Neural cell (in vitro differentiated cells): ENCODE results near the gene SULT4A1. TPM values are rescaled to one million over a fixed set of nuclear protein-coding genes. Genes with fewer than 3 reads are reported as not detected.

Source experiments
- H2AFZ ChIP-seq: fragments of 200-600, 300-800 bp; sonication (generic), shearing (Covaris generic); 2 replicates; pipeline ENCODE4 v1.6.0; 2014; ENCODE audit warnings: low read depth, mild to moderate bottlenecking, antibody characterized with exemption, low read length, moderate library complexity
- H3F3A ChIP-seq: fragments of 200-600 bp; shearing (Covaris generic); 2 replicates; pipeline ENCODE4 v1.6.1; 2016; ENCODE audit warnings: mild to moderate bottlenecking, moderate library complexity, mixed read lengths, antibody characterized with exemption, low read length; ENCODE audit not compliant: insufficient read depth, poor library complexity, severe bottlenecking
- H3K27ac ChIP-seq: fragments of 200-600, 300-800 bp; sonication (generic), shearing (Covaris generic); 2 replicates; pipeline ENCODE4 v1.5.1; 2014; ENCODE audit warnings: mild to moderate bottlenecking, low read length, moderate library complexity
- H3K27me3 ChIP-seq: fragments of 300-800, 200-600 bp; sonication (generic), shearing (Covaris generic); 2 replicates; pipeline ENCODE4 v1.6.0; 2014; ENCODE audit warnings: mild to moderate bottlenecking, low read depth, low read length, moderate library complexity; ENCODE audit not compliant: insufficient read depth
- H3K36me3 ChIP-seq: fragments of 300-800, 200-600 bp; sonication (generic), shearing (Covaris generic); 2 replicates; pipeline ENCODE4 v1.5.1; 2014; ENCODE audit warnings: mild to moderate bottlenecking, antibody characterized with exemption, low read length, moderate library complexity; ENCODE audit not compliant: insufficient read depth
- H3K4me2 ChIP-seq: fragments of 300-800, 200-600 bp; sonication (generic), shearing (Covaris generic); 2 replicates; pipeline ENCODE4 v1.6.0; 2014; ENCODE audit warnings: mild to moderate bottlenecking, low read length
- H3K4me3 ChIP-seq: fragments of 300-800, 200-600 bp; sonication (generic), shearing (Covaris generic); 2 replicates; pipeline ENCODE4 v1.5.1; 2014; ENCODE audit warnings: mild to moderate bottlenecking, low read length, moderate library complexity
- H3K79me2 ChIP-seq: fragments of 200-600 bp; shearing (Covaris generic); replicated peaks from 2 replicates; pipeline ENCODE4 v1.6.0; 2014; ENCODE audit warnings: mild to moderate bottlenecking, low read length, moderate library complexity; ENCODE audit not compliant: insufficient read depth
- H3K9ac ChIP-seq: fragments of 300-800, 200-600 bp; sonication (generic), shearing (Covaris generic); 2 replicates; pipeline ENCODE4 v1.6.1; 2016; ENCODE audit warnings: mild to moderate bottlenecking, low read length, mixed read lengths
- H3K9me2 ChIP-seq: fragments of 200-600 bp; shearing (Covaris generic); 2 replicates; pipeline ENCODE4 v1.6.1; 2016; ENCODE audit warnings: mild to moderate bottlenecking, low read length, mixed read lengths; ENCODE audit not compliant: insufficient read depth
- H3K9me3 ChIP-seq: fragments of 200-600, 300-800 bp; sonication (generic), shearing (Covaris generic); 2 replicates; pipeline ENCODE4 v1.6.1; 2016; ENCODE audit warnings: mild to moderate bottlenecking, mixed run types, low read length, moderate library complexity, mixed read lengths
- H4K20me1 ChIP-seq: fragments of 200-600 bp; shearing (Covaris generic); 2 replicates; pipeline ENCODE4 v1.6.1; 2016; ENCODE audit warnings: mild to moderate bottlenecking, mixed run types; ENCODE audit not compliant: insufficient read depth
- EP300 ChIP-seq: fragments of 450-650 bp; conservative IDR thresholded peaks from 2 replicates; pipeline ENCODE4 v1.6.1; 2014; ENCODE audit warnings: antibody characterized with exemption, mild to moderate bottlenecking, moderate library complexity; ENCODE audit not compliant: poor library complexity, severe bottlenecking
- EZH2 ChIP-seq: fragments of 200-600, 300-800 bp; shearing (Covaris generic), sonication (generic); IDR thresholded peaks from 2 replicates; pipeline ENCODE4 v1.6.1; 2014; ENCODE audit warnings: antibody characterized with exemption, low read length, borderline replicate concordance, mild to moderate bottlenecking; ENCODE audit not compliant: insufficient read depth, poor library complexity, severe bottlenecking
- MXI1 ChIP-seq: fragments of 450-650 bp; conservative IDR thresholded peaks from 2 replicates; pipeline ENCODE4 v1.6.1; 2014; ENCODE audit warnings: antibody characterized with exemption, mild to moderate bottlenecking; ENCODE audit not compliant: poor library complexity, severe bottlenecking
- POLR2AphosphoS5 ChIP-seq: IDR thresholded peaks from 2 replicates; pipeline ENCODE4 v1.6.1; 2012
- RAD21 ChIP-seq: fragments of 450-650 bp; conservative IDR thresholded peaks from 2 replicates; pipeline ENCODE4 v1.6.1; 2014; ENCODE audit warnings: antibody characterized with exemption, mild to moderate bottlenecking, moderate library complexity
- SMC3 ChIP-seq: fragments of 450-650 bp; conservative IDR thresholded peaks from 2 replicates; pipeline ENCODE4 v1.6.1; 2014; ENCODE audit warnings: antibody characterized with exemption, mild to moderate bottlenecking, moderate library complexity; ENCODE audit not compliant: poor library complexity
- TAF1 ChIP-seq: IDR thresholded peaks from 2 replicates; pipeline ENCODE4 v1.6.1; 2012; ENCODE audit warnings: low read depth
- polyA plus RNA-seq: library from polyadenylated mRNA; depleted of rRNA; stranded (reverse); fragments of >200 nt; gene quantifications from 2 replicates; pipeline ENCODE4 v1.2.3, GENCODE V29; 2014
- TF ChIP-seq, protein P1 (sequence below): IDR thresholded peaks from 2 replicates; pipeline ENCODE4 v1.6.1; 2012; ENCODE audit warnings: borderline replicate concordance
- TF ChIP-seq, protein P2 (sequence below): fragments of 450-650 bp; IDR thresholded peaks from 2 replicates; pipeline ENCODE4 v1.5.1; 2014; ENCODE audit warnings: antibody characterized with exemption, mild to moderate bottlenecking, moderate library complexity; ENCODE audit not compliant: poor library complexity, severe bottlenecking

SULT4A1 gene
- polyA plus RNA-seq, 1 donor from 2014 or later, result 182 TPM

DNA sequence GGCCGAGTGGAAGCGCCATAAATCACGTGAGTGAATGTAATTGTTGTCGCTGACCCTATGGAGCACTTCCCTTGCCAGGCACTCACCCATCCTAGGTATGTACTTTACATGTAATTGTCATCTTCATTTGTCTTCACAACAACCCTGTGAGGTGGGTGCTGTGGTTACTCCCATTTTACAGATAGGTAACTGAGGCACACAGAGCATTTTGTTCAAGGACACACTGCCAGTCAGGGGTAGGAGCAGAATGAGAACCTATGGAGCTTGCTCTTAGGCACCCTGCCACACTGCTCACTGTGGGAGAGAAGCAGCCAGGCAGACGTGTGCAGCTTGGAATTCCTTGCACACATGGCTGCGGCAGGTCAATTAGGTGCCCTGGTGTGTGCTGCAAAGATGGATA is 49.4 kb downstream of the SULT4A1 start:
- Histone ChIP-seq H3K79me2 (no peaks in the 10 kb centered on the region), H3K36me3 (peaks cover 6% of the 10 kb centered on the region), H3K9me3 (no peaks in the 10 kb centered on the region), H3K9me2 (no peaks in the 10 kb centered on the region), H3K4me3 (peak overlapping the region; percentile 80), H3K4me2 (peak overlapping the region; percentile 95), H3K27me3 (no peaks in the 10 kb centered on the region), H3K9ac (peak overlapping the region; percentile 89), H3F3A (no peaks in the 10 kb centered on the region), H2AFZ (peak overlapping the region; percentile 93), H3K27ac (peak overlapping the region; percentile 82), H4K20me1 (no peaks in the 10 kb centered on the region)
- TF ChIP-seq, protein P1, sequence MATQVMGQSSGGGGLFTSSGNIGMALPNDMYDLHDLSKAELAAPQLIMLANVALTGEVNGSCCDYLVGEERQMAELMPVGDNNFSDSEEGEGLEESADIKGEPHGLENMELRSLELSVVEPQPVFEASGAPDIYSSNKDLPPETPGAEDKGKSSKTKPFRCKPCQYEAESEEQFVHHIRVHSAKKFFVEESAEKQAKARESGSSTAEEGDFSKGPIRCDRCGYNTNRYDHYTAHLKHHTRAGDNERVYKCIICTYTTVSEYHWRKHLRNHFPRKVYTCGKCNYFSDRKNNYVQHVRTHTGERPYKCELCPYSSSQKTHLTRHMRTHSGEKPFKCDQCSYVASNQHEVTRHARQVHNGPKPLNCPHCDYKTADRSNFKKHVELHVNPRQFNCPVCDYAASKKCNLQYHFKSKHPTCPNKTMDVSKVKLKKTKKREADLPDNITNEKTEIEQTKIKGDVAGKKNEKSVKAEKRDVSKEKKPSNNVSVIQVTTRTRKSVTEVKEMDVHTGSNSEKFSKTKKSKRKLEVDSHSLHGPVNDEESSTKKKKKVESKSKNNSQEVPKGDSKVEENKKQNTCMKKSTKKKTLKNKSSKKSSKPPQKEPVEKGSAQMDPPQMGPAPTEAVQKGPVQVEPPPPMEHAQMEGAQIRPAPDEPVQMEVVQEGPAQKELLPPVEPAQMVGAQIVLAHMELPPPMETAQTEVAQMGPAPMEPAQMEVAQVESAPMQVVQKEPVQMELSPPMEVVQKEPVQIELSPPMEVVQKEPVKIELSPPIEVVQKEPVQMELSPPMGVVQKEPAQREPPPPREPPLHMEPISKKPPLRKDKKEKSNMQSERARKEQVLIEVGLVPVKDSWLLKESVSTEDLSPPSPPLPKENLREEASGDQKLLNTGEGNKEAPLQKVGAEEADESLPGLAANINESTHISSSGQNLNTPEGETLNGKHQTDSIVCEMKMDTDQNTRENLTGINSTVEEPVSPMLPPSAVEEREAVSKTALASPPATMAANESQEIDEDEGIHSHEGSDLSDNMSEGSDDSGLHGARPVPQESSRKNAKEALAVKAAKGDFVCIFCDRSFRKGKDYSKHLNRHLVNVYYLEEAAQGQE, result no peak
- TF ChIP-seq POLR2AphosphoS5, result no peak
- TF ChIP-seq RAD21, result no peak
- no peak for TF ChIP-seq EP300
- no peak for TF ChIP-seq TAF1
- TF ChIP-seq MXI1, result no peak
- no peak for TF ChIP-seq SMC3
- no peak for TF ChIP-seq EZH2

DNA sequence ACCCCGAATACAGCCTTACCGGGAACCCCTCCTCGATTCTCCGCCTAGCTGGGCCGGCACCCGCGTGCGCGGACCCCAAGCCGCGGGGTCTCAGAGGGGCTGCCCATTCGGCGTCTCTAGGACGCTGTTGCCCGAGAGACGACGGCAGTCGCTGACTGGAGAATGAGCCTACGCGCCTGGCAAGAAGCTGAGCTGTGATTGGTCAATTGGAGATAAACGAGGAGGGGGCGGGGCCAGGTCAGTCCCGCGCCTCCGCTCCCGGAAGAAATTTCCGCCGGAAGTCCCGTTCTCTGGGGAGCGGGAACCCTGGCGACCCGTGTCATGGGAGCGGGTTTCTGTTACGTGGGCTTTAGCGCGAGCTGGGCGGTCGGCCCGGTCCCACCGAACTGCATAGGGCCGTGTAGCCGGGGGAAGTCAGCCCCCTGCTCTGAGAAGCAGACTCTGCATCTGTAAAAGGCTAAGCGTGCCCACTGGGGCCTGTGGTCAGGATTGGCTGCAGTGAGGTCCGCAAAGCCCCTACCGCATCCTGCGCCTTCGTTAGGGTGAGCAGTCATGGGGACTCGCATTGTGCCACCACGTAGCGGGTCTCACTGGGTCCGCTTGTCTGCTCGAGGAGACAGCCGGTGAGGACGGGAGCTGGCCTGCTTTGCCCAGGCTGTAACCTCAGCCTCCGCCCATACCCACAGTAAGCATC is 50.0 kb downstream of the SULT4A1 start, which contains the start of gene EFCAB6:
TSS of gene EFCAB6 (minus strand) at position 157 of the 694 bp plus-strand sequence. CDS start 29,987 bp downstream, outside the sequence.
- Histone ChIP-seq H3K27ac (peak within 1 kb of the TSS; percentile 82), H3K9me2 (no peaks in the 10 kb centered on the region), H3K4me2 (peak within 1 kb of the TSS; percentile 95), H3K27me3 (no peaks in the 10 kb centered on the region), H3K9ac (peak within 1 kb of the TSS; percentile 89), H3K4me3 (peak within 1 kb of the TSS; percentile 80), H3K9me3 (no peaks in the 10 kb centered on the region), H3K79me2 (no peaks in the 10 kb centered on the region), H3K36me3 (peaks cover 6% of the 10 kb centered on the region), H2AFZ (peak within 1 kb of the TSS; percentile 93), H3F3A (no peaks in the 10 kb centered on the region), H4K20me1 (no peaks in the 10 kb centered on the region)
- TF ChIP-seq, protein P1, result peak; percentile 70
- TF ChIP-seq TAF1 (peak; percentile 68), MXI1 (peak; percentile 96), POLR2AphosphoS5 (peak; percentile 94), EP300 (peak; percentile 55), EZH2 (no peak), RAD21 (peak; percentile 45), SMC3 (peak; percentile 40)
- TF ChIP-seq, protein P2, sequence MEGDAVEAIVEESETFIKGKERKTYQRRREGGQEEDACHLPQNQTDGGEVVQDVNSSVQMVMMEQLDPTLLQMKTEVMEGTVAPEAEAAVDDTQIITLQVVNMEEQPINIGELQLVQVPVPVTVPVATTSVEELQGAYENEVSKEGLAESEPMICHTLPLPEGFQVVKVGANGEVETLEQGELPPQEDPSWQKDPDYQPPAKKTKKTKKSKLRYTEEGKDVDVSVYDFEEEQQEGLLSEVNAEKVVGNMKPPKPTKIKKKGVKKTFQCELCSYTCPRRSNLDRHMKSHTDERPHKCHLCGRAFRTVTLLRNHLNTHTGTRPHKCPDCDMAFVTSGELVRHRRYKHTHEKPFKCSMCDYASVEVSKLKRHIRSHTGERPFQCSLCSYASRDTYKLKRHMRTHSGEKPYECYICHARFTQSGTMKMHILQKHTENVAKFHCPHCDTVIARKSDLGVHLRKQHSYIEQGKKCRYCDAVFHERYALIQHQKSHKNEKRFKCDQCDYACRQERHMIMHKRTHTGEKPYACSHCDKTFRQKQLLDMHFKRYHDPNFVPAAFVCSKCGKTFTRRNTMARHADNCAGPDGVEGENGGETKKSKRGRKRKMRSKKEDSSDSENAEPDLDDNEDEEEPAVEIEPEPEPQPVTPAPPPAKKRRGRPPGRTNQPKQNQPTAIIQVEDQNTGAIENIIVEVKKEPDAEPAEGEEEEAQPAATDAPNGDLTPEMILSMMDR, result no peak
